H1 (cell line): ENCODE data around the gene VGF. TPM values are rescaled to one million over a fixed set of nuclear protein-coding genes. Genes with fewer than 3 reads are reported as not detected.

ENCODE experiments used
- CTCF ChIA-PET: fragments of 300-600 bp; sonication (Branson Sonifier 250); formaldehyde crosslinking; loops from one replicate; lab custom pipeline; 2021; ENCODE audit not compliant: partially characterized antibody; lab: Charles Lee
- POLR2A ChIA-PET: fragments of 300-600 bp; sonication (Branson Sonifier 250); formaldehyde crosslinking; loops from one replicate; lab custom pipeline; 2021; ENCODE audit warnings: inconsistent platforms; ENCODE audit not compliant: partially characterized antibody; lab: Charles Lee
- DNase-seq, 2 experiments: peaks; one replicate each; pipeline versions ENCODE4 v3.0.0 to v3.0.0-alpha.2; 2010 to 2022; ENCODE audit warnings: low spot score in 2 of 2, low read depth in 1 of 2, mixed read lengths in 1 of 2
- FAIRE-seq: peaks from 2 replicates; lab custom pipeline; 2011; peaks lifted over from hg19 to GRCh38; lab: Jason Lieb, UNC
- H2AFZ ChIP-seq: 2 replicates; pipeline ENCODE4 v1.8.1; 2012; ENCODE audit warnings: low read length, inconsistent platforms
- H2AK5ac ChIP-seq: 2 replicates; pipeline ENCODE4 v1.6.1; 2013; ENCODE audit warnings: low read depth, low read length
- H2BK120ac ChIP-seq: replicated peaks from 2 replicates; pipeline ENCODE3; 2013; ENCODE audit warnings: low read depth, low read length, inconsistent platforms
- H2BK12ac ChIP-seq: 2 replicates; pipeline ENCODE4 v1.6.1; 2013; ENCODE audit warnings: low read depth, low read length
- H2BK15ac ChIP-seq: 2 replicates; pipeline ENCODE4 v1.6.1; 2013; ENCODE audit warnings: low read length
- H2BK20ac ChIP-seq: 2 replicates; pipeline ENCODE4 v1.6.1; 2013; ENCODE audit warnings: low read length
- H2BK5ac ChIP-seq: 2 replicates; pipeline ENCODE4 v1.6.1; 2013; ENCODE audit warnings: low read depth, low read length
- H3K14ac ChIP-seq: 2 replicates; pipeline ENCODE4 v1.6.1; 2013; ENCODE audit warnings: inconsistent platforms; ENCODE audit not compliant: insufficient read length
- H3K18ac ChIP-seq: 2 replicates; pipeline ENCODE4 v1.6.1; 2013; ENCODE audit warnings: low read length; ENCODE audit errors: extremely low read depth
- H3K23ac ChIP-seq: 2 replicates; pipeline ENCODE4 v1.6.1; 2013; ENCODE audit warnings: inconsistent platforms; ENCODE audit not compliant: insufficient read length
- H3K23me2 ChIP-seq: 2 replicates; pipeline ENCODE4 v1.6.1; 2013; ENCODE audit warnings: low read depth, low read length
- H3K27ac ChIP-seq: 2 replicates; pipeline ENCODE4 v1.6.1; 2011; ENCODE audit warnings: low read depth, low read length, inconsistent platforms
- H3K27me3 ChIP-seq, 4 experiments: replicated peaks in 1 of 4; 1 replicate in 1 of 4; 2 replicates in 3 of 4; pipeline versions ENCODE4 v1.6.1 to v1.8.1; 2011 to 2013; ENCODE audit warnings: low read length in 3 of 4, mild to moderate bottlenecking in 3 of 4, inconsistent platforms in 2 of 4, mixed read lengths in 2 of 4, moderate library complexity in 1 of 4; ENCODE audit not compliant: control insufficient read depth in 3 of 4, insufficient read depth in 3 of 4; ENCODE audit errors: extremely low read depth in 1 of 4
- H3K36me3 ChIP-seq, 4 experiments: 2 replicates each; pipeline versions ENCODE4 v1.6.1 to v1.8.1; 2011 to 2013; ENCODE audit warnings: mild to moderate bottlenecking in 4 of 4, low read length in 3 of 4, moderate library complexity in 2 of 4, control low read depth in 1 of 4, inconsistent platforms in 1 of 4; ENCODE audit not compliant: insufficient read depth in 4 of 4, control insufficient read depth in 2 of 4
- H3K4ac ChIP-seq: replicated peaks from 2 replicates; pipeline ENCODE3; 2013; ENCODE audit warnings: low read length, low read depth, mixed read lengths, inconsistent platforms; ENCODE audit not compliant: insufficient read length
- H3K4me1 ChIP-seq, 4 experiments: replicated peaks in 1 of 4; 1 replicate in 1 of 4; 2 replicates in 3 of 4; pipeline versions ENCODE4 v1.6.1 to v1.8.1; 2011 to 2013; ENCODE audit warnings: low read length in 3 of 4, inconsistent platforms in 2 of 4, mixed read lengths in 1 of 4; ENCODE audit not compliant: insufficient read depth in 4 of 4, control insufficient read depth in 3 of 4
- H3K4me2 ChIP-seq, 2 experiments: 2 replicates each; pipeline versions ENCODE4 v1.6.1 to v1.8.1; 2011 to 2013; ENCODE audit warnings: low read depth in 2 of 2, low read length in 2 of 2, control low read depth in 1 of 2, inconsistent platforms in 1 of 2, mild to moderate bottlenecking in 1 of 2; ENCODE audit not compliant: insufficient read depth in 1 of 2
- H3K4me3 ChIP-seq, 4 experiments: fragments of 200-600, 300-600 bp in 1 of 4; sonication (generic), shearing (Covaris generic), sonication (Bioruptor Twin) in 1 of 4; 2 replicates each; pipeline versions ENCODE4 v1.5.1 to v1.8.1; 2011 to 2016; ENCODE audit warnings: low read length in 4 of 4, low read depth in 3 of 4, control low read depth in 2 of 4, inconsistent platforms in 2 of 4, mild to moderate bottlenecking in 2 of 4, mixed read lengths in 1 of 4, moderate library complexity in 1 of 4; ENCODE audit not compliant: insufficient read depth in 2 of 4; ENCODE audit errors: extremely low read depth in 1 of 4
- H3K56ac ChIP-seq: replicated peaks from 2 replicates; pipeline ENCODE3; 2013; ENCODE audit warnings: low read depth, mild to moderate bottlenecking, mixed read lengths, low read length, inconsistent platforms; ENCODE audit not compliant: insufficient read length
- H3K79me1 ChIP-seq: 2 replicates; pipeline ENCODE4 v1.6.1; 2013; ENCODE audit warnings: low read depth, low read length, control low read depth
- H3K79me2 ChIP-seq, 2 experiments: 2 replicates each; pipeline versions ENCODE4 v1.6.1 to v1.8.1; 2012 to 2013; ENCODE audit warnings: low read length in 2 of 2, mild to moderate bottlenecking in 2 of 2, inconsistent platforms in 1 of 2; ENCODE audit not compliant: insufficient read depth in 2 of 2, control insufficient read depth in 1 of 2
- H3K9ac ChIP-seq, 4 experiments: replicated peaks in 1 of 4; 1 replicate in 1 of 4; 2 replicates in 3 of 4; pipeline versions ENCODE4 v1.6.1 to v1.8.1; 2011 to 2013; ENCODE audit warnings: low read depth in 3 of 4, low read length in 3 of 4, control low read depth in 2 of 4, mild to moderate bottlenecking in 2 of 4, moderate library complexity in 2 of 4, inconsistent platforms in 1 of 4; ENCODE audit errors: extremely low read depth in 1 of 4
- H3K9me3 ChIP-seq, 2 experiments: 2 replicates each; pipeline versions ENCODE4 v1.6.1 to v1.8.1; 2012 to 2013; ENCODE audit warnings: mild to moderate bottlenecking in 2 of 2, moderate library complexity in 2 of 2, control low read depth in 1 of 2, inconsistent platforms in 1 of 2, low read depth in 1 of 2, low read length in 1 of 2, mixed read lengths in 1 of 2; ENCODE audit not compliant: insufficient read depth in 2 of 2
- H4K20me1 ChIP-seq, 2 experiments: replicated peaks in 1 of 2; 2 replicates each; pipeline versions ENCODE3 to v1.8.1; 2011 to 2013; ENCODE audit warnings: inconsistent platforms in 2 of 2, low read length in 2 of 2, mild to moderate bottlenecking in 1 of 2; ENCODE audit not compliant: insufficient read depth in 2 of 2, control insufficient read depth in 1 of 2
- H4K5ac ChIP-seq: 2 replicates; pipeline ENCODE4 v1.6.1; 2013; ENCODE audit warnings: low read length, low read depth, mixed read lengths, inconsistent platforms; ENCODE audit not compliant: insufficient read length
- H4K8ac ChIP-seq: 2 replicates; pipeline ENCODE4 v1.8.0; 2013; ENCODE audit warnings: mild to moderate bottlenecking, moderate library complexity, low read length, inconsistent platforms; ENCODE audit not compliant: insufficient read depth; ENCODE audit errors: extremely low read depth
- H4K91ac ChIP-seq: replicated peaks from 2 replicates; pipeline ENCODE3; 2013; ENCODE audit warnings: low read length, mixed read lengths, inconsistent platforms; ENCODE audit not compliant: insufficient read length
- ATF2 ChIP-seq: IDR thresholded peaks from 2 replicates; pipeline ENCODE4 v1.6.1; 2012; ENCODE audit warnings: low read length, inconsistent platforms
- CHD1 ChIP-seq: IDR thresholded peaks from 2 replicates; pipeline ENCODE4 v1.6.1; 2012; ENCODE audit warnings: low read depth, low read length, improper control_type of control experiment
- CHD2 ChIP-seq: IDR thresholded peaks from 2 replicates; pipeline ENCODE4 v1.6.1; 2012; ENCODE audit warnings: low read length, improper control_type of control experiment
- EP300 ChIP-seq, 2 experiments: IDR thresholded peaks; 1 replicate in 1 of 2; 2 replicates in 1 of 2; pipeline ENCODE4 v1.6.1; 2011 to 2012; ENCODE audit warnings: low read depth in 2 of 2, low read length in 2 of 2, mild to moderate bottlenecking in 2 of 2, borderline replicate concordance in 1 of 2, inconsistent platforms in 1 of 2, moderate library complexity in 1 of 2
- HDAC2 ChIP-seq, 2 experiments: fragments of 300-600 bp in 1 of 2; sonication (generic) in 1 of 2; IDR thresholded peaks; 2 replicates each; pipeline ENCODE4 v1.6.1; 2011 to 2012; ENCODE audit warnings: low read depth in 2 of 2, low read length in 2 of 2, mild to moderate bottlenecking in 2 of 2, moderate library complexity in 2 of 2, borderline replicate concordance in 1 of 2, inconsistent platforms in 1 of 2
- NANOG ChIP-seq: IDR thresholded peaks from 2 replicates; pipeline ENCODE4 v1.6.1; 2011; ENCODE audit warnings: low read length, low read depth, mild to moderate bottlenecking, inconsistent platforms; ENCODE audit not compliant: insufficient read depth, poor library complexity, severe bottlenecking
- PHF8 ChIP-seq: fragments of 200-600 bp; sonication (generic); conservative IDR thresholded peaks from 2 replicates; pipeline ENCODE4 v1.7.1; 2012; ENCODE audit warnings: low read depth, mild to moderate bottlenecking, inconsistent platforms, low read length, moderate library complexity
- SIRT6 ChIP-seq: IDR thresholded peaks from one replicate; pipeline ENCODE4 v1.7.1; 2012; ENCODE audit warnings: low read length, inconsistent platforms
- SRF ChIP-seq: IDR thresholded peaks from 2 replicates; pipeline ENCODE4 v1.6.1; 2011; ENCODE audit warnings: mild to moderate bottlenecking, low read depth, low read length, moderate library complexity
- WGBS, 2 experiments: shearing (Covaris generic) in 1 of 2; methylation state at CpG; one replicate each; pipeline versions ENCODE4 v1.1.6 to v1.1.7; 2013 to 2015; ENCODE audit warnings: low lambda C conversion rate in 2 of 2, mixed read lengths in 2 of 2, inconsistent platforms in 1 of 2, low coverage in 1 of 2, missing lambda C conversion rate in 1 of 2; ENCODE audit not compliant: insufficient replicate concordance in 2 of 2, insufficient coverage in 1 of 2, insufficient read length in 1 of 2; ENCODE audit errors: extremely low coverage in 1 of 2, missing lambda C conversion rate in 1 of 2; 5-methylcytosine and 5-hydroxymethylcytosine counted together
- polyA plus RNA-seq, 7 experiments: library from polyadenylated mRNA; depleted of rRNA in 3 of 7; stranded (reverse) in 5 of 7; unstranded in 2 of 7; fragments of >200 nt in 5 of 7; fragments of 200-250 nt in 2 of 7; gene quantifications; 1 replicate in 5 of 7; 2 replicates in 1 of 7; 4 replicates in 1 of 7; pipeline versions ENCODE4 v1.2.1 to v1.2.3, GENCODE V29; 2011 to 2013; ENCODE audit warnings: missing spikeins in 2 of 7, mixed read lengths in 2 of 7
- total RNA-seq: library from RNA; stranded (reverse); fragmentation: NEBNext Ultra II Directional; extraction: Animal tissue kit (Norgen Biotek cat#: 25700); gene quantifications from 2 replicates; pipeline ENCODE4 v1.2.1, GENCODE V29; 2021

The VGF gene
- total and polyA plus RNA-seq, 2 of the 8 experiments (the other 6 are each of a cell fraction or from before 2014, with no cell fraction given), result 1.6 to 7.0 TPM

DNA sequence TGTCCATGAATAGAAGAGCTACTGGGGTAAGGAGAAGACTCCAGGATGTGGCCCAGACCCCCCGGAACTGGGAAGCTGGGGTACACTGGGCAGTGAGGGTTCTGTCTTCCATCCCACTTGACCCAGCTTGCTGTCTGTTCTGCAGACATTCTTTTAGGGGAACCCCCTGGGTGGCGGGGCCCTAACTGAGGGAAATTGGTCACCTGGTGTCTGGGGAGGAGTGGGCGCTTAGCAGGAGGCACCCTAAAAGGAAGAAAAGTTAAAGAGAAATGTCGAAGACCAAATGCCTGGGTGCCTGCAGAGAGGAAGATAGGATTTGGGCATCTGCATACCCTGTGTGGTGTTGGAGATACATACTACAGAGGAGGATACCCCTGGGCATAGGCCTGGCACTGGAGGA, 10.1 kb downstream of the VGF start:
- Histone ChIP-seq H4K20me1 (no peaks in the 10 kb centered on the region), H3K14ac (no peak overlapping the region), H3K9me3 (no peaks in the 10 kb centered on the region; a peak in 1 of 4 replicates), H3K4me2 (peak overlapping the region; percentile 78 to 80), H3K79me1 (no peaks in the 10 kb centered on the region), H2BK20ac (peak overlapping the region; percentile 86; the same call in 1 of the 2 replicates), H4K91ac (peak overlapping the region; percentile 70), H3K9ac (peak overlapping the region in 1 of 4 experiments; percentile 45; a peak in 1 of 7 replicates), H3K27me3 (peaks cover 0 to 8% (median 5%) of the 10 kb centered on the region in 4 experiments; a peak in 3 of 7 replicates), H3K23me2 (no peaks in the 10 kb centered on the region; the same call in 1 of the 2 replicates), H2AFZ (no peak overlapping the region), H2AK5ac (peak overlapping the region; percentile 2; the same call in 1 of the 2 replicates), H3K23ac (no peak overlapping the region), H2BK12ac (no peak overlapping the region), H2BK5ac (no peak overlapping the region; the same call in 1 of the 2 replicates), H3K4me1 (peaks cover 8 to 26% (median 20%) of the 10 kb centered on the region in 4 experiments), H3K56ac (no peak overlapping the region), H3K4ac (no peak overlapping the region), H3K4me3 (peak overlapping the region; percentile 48 to 82 (median 66)), H2BK120ac (no peak overlapping the region), H3K27ac (no peak overlapping the region), H4K8ac (no peak overlapping the region), H4K5ac (no peak overlapping the region), H3K36me3 (peaks cover 0 to 3% (median 1%) of the 10 kb centered on the region in 4 experiments; a peak in 3 of 8 replicates), H2BK15ac (0 out of 2 replicates have a peak overlapping the region, but pooled peaks have one; percentile 36), H3K18ac (peak overlapping the region; percentile 17), H3K79me2 (0 out of 4 replicates have a peak, but pooled peaks cover 0 to 4% of the 10 kb centered on the region in 2 experiments)
- 47% methylated on average over 4 of the region's 4 CpGs; no CpG with 5 or more reads in 1 of the 2 experiments for WGBS, 2 experiments
- no peak for DNase-seq
- ChIA-PET CTCF (interaction anchor here (0.7 to 7.6 kb wide), 12 partner anchors 10 to 123 kb away, joined by 3 to 115 read pairs (median 4); partner anchors contain the start of genes SERPINE1 and VGF), POLR2A (interaction anchor here (0.6 to 4.7 kb wide), 6 partner anchors 10 to 77 kb away, joined by 3 to 20 read pairs (median 3); partner anchors contain the start of gene VGF)
- FAIRE-seq, result no peak
- TF ChIP-seq EP300 (IDR thresholded peaks at IDR 0.05; ENCODE audit: borderline replicate concordance in 1 of 2, low read depth in 2 of 2, low read length in 2 of 2) (no peak), PHF8 (no peak), SRF (no peak), CHD2 (no peak), NANOG (no peak), HDAC2 (IDR thresholded peaks at IDR 0.05; ENCODE audit: borderline replicate concordance in 1 of 2, low read depth in 2 of 2, low read length in 2 of 2) (no peak), SIRT6 (no peak), CHD1 (no peak), ATF2 (no peak)
